ENCODE results near the gene SELENON. TPM values are rescaled to one million over a fixed set of nuclear protein-coding genes. Genes with fewer than 3 reads are reported as not detected.

SELENON gene
- total RNA-seq, 1 donor: 33.7 TPM

DNA sequence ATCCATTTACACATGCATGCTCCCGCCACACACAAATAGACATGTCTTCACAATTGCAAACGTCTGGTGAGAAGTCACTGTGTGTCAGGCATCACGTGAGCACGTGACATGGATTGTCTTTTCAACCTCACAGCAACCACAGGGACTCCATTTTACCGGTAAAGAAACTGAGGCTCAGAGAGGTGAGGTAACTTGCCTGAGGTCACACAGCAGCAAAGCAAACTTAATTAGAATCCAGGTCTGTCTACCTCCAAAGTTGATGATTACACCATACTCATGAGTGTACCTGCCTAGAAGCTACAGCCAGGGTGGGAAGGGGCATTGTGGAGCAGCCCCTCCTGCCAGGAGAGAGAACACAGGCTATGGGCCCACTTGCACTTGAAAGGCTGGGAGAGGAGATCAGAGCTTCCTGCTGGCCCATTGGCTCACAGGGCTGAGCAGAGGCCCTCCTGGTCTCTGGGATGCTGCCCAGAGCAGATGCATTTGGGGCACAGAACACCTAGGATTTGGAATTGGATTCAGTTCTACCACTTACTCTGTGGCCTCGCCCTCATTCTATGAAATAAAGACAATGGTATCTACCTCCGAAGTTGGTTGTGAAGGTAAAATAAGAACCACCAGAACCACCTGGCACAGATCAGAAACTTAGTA is 44.4 kb upstream of the SELENON start:
- no peak overlapping the region for H2AFZ ChIP-seq (ENCODE audit: low read length)
- no peaks in the 10 kb centered on the region for H4K20me1 ChIP-seq (ENCODE audit: insufficient read depth, low read length)
- no peak overlapping the region for H3K4me2 ChIP-seq (ENCODE audit: insufficient read depth, low read length)
- no peaks in the 10 kb centered on the region for H3K4me1 ChIP-seq (ENCODE audit: insufficient read depth, low read length)
- no peak overlapping the region for H3K4me3 ChIP-seq (ENCODE audit: insufficient read depth, low read length)
- no peaks in the 10 kb centered on the region for H3K79me2 ChIP-seq (ENCODE audit: insufficient read depth, low read length)
- peak; percentile 45 for DNase-seq (ENCODE audit: insufficient read length, low spot score, missing footprints)
- H3K36me3 ChIP-seq (ENCODE audit: insufficient read depth, low read length): no peaks in the 10 kb centered on the region
- H3K9me3 ChIP-seq (ENCODE audit: low read depth, low read length): no peaks in the 10 kb centered on the region
- peaks cover 23% of the 10 kb centered on the region for H3K27me3 ChIP-seq (ENCODE audit: insufficient read depth, low read length)
- TF ChIP-seq, protein P1, sequence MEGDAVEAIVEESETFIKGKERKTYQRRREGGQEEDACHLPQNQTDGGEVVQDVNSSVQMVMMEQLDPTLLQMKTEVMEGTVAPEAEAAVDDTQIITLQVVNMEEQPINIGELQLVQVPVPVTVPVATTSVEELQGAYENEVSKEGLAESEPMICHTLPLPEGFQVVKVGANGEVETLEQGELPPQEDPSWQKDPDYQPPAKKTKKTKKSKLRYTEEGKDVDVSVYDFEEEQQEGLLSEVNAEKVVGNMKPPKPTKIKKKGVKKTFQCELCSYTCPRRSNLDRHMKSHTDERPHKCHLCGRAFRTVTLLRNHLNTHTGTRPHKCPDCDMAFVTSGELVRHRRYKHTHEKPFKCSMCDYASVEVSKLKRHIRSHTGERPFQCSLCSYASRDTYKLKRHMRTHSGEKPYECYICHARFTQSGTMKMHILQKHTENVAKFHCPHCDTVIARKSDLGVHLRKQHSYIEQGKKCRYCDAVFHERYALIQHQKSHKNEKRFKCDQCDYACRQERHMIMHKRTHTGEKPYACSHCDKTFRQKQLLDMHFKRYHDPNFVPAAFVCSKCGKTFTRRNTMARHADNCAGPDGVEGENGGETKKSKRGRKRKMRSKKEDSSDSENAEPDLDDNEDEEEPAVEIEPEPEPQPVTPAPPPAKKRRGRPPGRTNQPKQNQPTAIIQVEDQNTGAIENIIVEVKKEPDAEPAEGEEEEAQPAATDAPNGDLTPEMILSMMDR (IDR thresholded peaks at IDR 0.05; ENCODE audit: extremely low read depth, low read depth, low read length): no peak
- no peak overlapping the region for H3K27ac ChIP-seq (ENCODE audit: low read depth, low read length)

DNA sequence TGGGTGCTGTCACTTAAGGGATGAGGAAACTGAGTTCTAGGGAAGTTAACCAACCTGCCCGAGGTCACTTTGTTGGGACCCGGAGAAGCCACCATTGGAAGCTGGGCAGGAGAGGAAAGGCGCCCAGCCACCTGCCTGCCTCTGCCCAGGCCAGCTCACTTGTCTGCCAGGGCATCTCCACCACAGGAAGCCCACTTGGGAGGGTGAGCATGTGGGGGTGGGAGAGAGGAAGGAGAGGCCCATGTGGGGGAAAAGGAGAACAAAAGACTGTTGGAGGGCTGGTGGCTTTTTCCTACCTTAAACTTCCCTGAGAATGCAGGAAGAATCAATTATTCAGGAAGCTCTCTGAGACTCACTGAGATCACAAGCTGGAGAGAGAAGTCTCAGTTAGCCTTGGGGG is 43.8 kb upstream of the SELENON start:
- no peaks in the 10 kb centered on the region for H3K79me2 ChIP-seq (ENCODE audit: insufficient read depth, low read length)
- TF ChIP-seq, protein P1 (IDR thresholded peaks at IDR 0.05; ENCODE audit: extremely low read depth, low read depth, low read length): no peak
- H3K9me3 ChIP-seq (ENCODE audit: low read depth, low read length): no peaks in the 10 kb centered on the region
- no peak overlapping the region for H2AFZ ChIP-seq (ENCODE audit: low read length)
- no peak overlapping the region for H3K4me3 ChIP-seq (ENCODE audit: insufficient read depth, low read length)
- H4K20me1 ChIP-seq (ENCODE audit: insufficient read depth, low read length): no peaks in the 10 kb centered on the region
- H3K4me1 ChIP-seq (ENCODE audit: insufficient read depth, low read length): no peaks in the 10 kb centered on the region
- peak; percentile 36 for DNase-seq (ENCODE audit: insufficient read length, low spot score, missing footprints)
- no peak overlapping the region for H3K27ac ChIP-seq (ENCODE audit: low read depth, low read length)
- H3K27me3 ChIP-seq (ENCODE audit: insufficient read depth, low read length): peaks cover 26% of the 10 kb centered on the region
- no peaks in the 10 kb centered on the region for H3K36me3 ChIP-seq (ENCODE audit: insufficient read depth, low read length)
- no peak overlapping the region for H3K4me2 ChIP-seq (ENCODE audit: insufficient read depth, low read length)

DNA sequence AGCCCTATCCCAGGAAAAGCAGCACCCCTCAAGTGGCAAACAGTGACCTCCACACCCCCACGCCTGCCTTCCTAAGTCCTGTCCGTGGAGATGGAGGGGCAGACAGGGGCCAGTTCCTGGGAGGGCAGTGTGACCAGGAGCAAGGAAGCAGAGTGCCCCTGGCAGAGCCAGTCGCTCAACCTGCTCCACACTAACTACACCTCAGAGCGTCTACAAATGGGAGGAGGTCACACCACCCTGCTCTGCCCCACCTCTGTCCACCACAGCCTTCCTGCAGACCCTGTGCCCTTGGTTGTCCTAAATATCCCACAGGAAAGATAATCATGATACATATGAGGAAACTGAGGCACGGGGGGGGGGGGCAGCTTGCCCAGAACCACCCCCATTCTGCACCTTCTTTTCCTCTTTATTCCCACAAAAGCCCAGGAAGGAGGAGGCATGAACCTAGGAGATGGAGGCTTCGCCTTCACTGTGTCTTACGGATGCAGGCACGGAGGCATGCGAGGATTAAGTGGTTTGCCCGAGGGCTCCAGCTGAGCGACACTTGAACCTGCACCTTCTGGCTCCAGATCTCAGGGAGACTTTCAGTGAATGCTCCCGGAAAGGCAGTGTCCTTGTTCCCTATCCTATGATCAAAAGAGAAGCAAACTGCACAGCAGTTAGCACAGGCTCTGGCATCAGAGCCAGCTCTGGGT is 42.7 kb upstream of the SELENON start:
- Histone ChIP-seq H3K9me3 (ENCODE audit: low read depth, low read length) (no peaks in the 10 kb centered on the region), H3K27me3 (ENCODE audit: insufficient read depth, low read length) (peaks cover 26% of the 10 kb centered on the region), H3K36me3 (ENCODE audit: insufficient read depth, low read length) (no peaks in the 10 kb centered on the region), H2AFZ (ENCODE audit: low read length) (no peak overlapping the region), H3K4me1 (ENCODE audit: insufficient read depth, low read length) (no peaks in the 10 kb centered on the region), H4K20me1 (ENCODE audit: insufficient read depth, low read length) (no peaks in the 10 kb centered on the region), H3K79me2 (ENCODE audit: insufficient read depth, low read length) (no peaks in the 10 kb centered on the region), H3K4me3 (ENCODE audit: insufficient read depth, low read length) (no peak overlapping the region), H3K4me2 (ENCODE audit: insufficient read depth, low read length) (no peak overlapping the region), H3K27ac (ENCODE audit: low read depth, low read length) (no peak overlapping the region)
- TF ChIP-seq, protein P1 (IDR thresholded peaks at IDR 0.05; ENCODE audit: extremely low read depth, low read depth, low read length): no peak
- DNase-seq (ENCODE audit: insufficient read length, low spot score, missing footprints): peak; percentile 61

DNA sequence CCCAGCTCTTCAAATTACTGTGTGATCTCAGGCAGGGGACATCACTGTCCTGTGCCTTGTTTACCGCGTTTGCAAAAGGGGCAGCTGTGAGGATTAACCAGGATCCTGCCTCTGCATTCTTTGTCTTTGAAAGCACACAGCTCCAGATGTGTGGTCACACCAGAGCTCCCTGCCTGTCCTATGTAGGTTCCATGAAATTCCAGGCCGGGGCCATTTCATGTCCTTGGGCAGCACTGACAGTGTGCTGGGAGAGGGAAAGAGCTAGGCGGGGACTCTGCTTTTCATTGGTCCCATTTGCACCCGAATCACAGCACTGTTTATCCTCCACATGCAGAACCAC is 42.2 kb upstream of the SELENON start:
- Histone ChIP-seq H3K27me3 (ENCODE audit: insufficient read depth, low read length) (peaks cover 26% of the 10 kb centered on the region), H3K79me2 (ENCODE audit: insufficient read depth, low read length) (no peaks in the 10 kb centered on the region), H3K27ac (ENCODE audit: low read depth, low read length) (no peak overlapping the region), H3K4me2 (ENCODE audit: insufficient read depth, low read length) (no peak overlapping the region), H3K4me1 (ENCODE audit: insufficient read depth, low read length) (no peaks in the 10 kb centered on the region), H3K36me3 (ENCODE audit: insufficient read depth, low read length) (no peaks in the 10 kb centered on the region), H2AFZ (ENCODE audit: low read length) (no peak overlapping the region), H4K20me1 (ENCODE audit: insufficient read depth, low read length) (no peaks in the 10 kb centered on the region), H3K9me3 (ENCODE audit: low read depth, low read length) (no peaks in the 10 kb centered on the region), H3K4me3 (ENCODE audit: insufficient read depth, low read length) (no peak overlapping the region)
- TF ChIP-seq, protein P1 (IDR thresholded peaks at IDR 0.05; ENCODE audit: extremely low read depth, low read depth, low read length): no peak
- DNase-seq (ENCODE audit: insufficient read length, low spot score, missing footprints): peak; percentile 58
